WTC11 (cell line): Measurements from ENCODE around the gene CCDC85A.

Source experiments
- ATF1 ChIP-seq: sonication (generic); formaldehyde crosslinking; IDR thresholded peaks from 2 replicates; pipeline ENCODE4 v1.8.1; 2023; ENCODE audit warnings: mild to moderate bottlenecking, moderate library complexity, missing genetic modification reagents
- GABPB1 ChIP-seq: sonication (generic); formaldehyde crosslinking; IDR thresholded peaks from 2 replicates; pipeline ENCODE4 v1.8.1; 2023; ENCODE audit warnings: mild to moderate bottlenecking, missing genetic modification reagents
- HMGA2 ChIP-seq: fragments of 250-450 bp; sonication (Bioruptor Pico); IDR thresholded peaks from 2 replicates; pipeline ENCODE4 v1.4.0; 2021; ENCODE audit warnings: mild to moderate bottlenecking, moderate library complexity
- NFYB ChIP-seq: sonication (generic); formaldehyde crosslinking; conservative IDR thresholded peaks from 2 replicates; pipeline ENCODE4 v1.8.0; 2022; ENCODE audit warnings: low read depth, missing genetic modification reagents
- NR3C1 ChIP-seq: sonication (generic); formaldehyde crosslinking; conservative IDR thresholded peaks from 2 replicates; pipeline ENCODE4 v1.8.1; 2023; ENCODE audit warnings: low read depth, mild to moderate bottlenecking, missing genetic modification reagents
- TEAD4 ChIP-seq: sonication (generic); formaldehyde crosslinking; IDR thresholded peaks from 2 replicates; pipeline ENCODE4 v1.8.0; 2022; ENCODE audit warnings: mild to moderate bottlenecking, missing genetic modification reagents
- USF2 ChIP-seq: sonication (generic); formaldehyde crosslinking; IDR thresholded peaks from 2 replicates; pipeline ENCODE4 v1.8.1; 2023; ENCODE audit warnings: mild to moderate bottlenecking, missing genetic modification reagents, moderate library complexity
- ZNF138 ChIP-seq: sonication (generic); formaldehyde crosslinking; conservative IDR thresholded peaks from 2 replicates; pipeline ENCODE4 v1.8.1; 2022; ENCODE audit warnings: mild to moderate bottlenecking, moderate library complexity, missing genetic modification reagents
- TF ChIP-seq, protein P1 (sequence below): sonication (generic); formaldehyde crosslinking; conservative IDR thresholded peaks from 2 replicates; pipeline ENCODE4 v1.8.1; 2023; ENCODE audit warnings: mild to moderate bottlenecking, low read depth, missing genetic modification reagents, moderate library complexity
- TF ChIP-seq, protein P2 (sequence below): sonication (generic); formaldehyde crosslinking; IDR thresholded peaks from 2 replicates; pipeline ENCODE4 v1.8.1; 2023; ENCODE audit warnings: mild to moderate bottlenecking, missing genetic modification reagents
- TF ChIP-seq, protein P3 (sequence below): fragments of 200-600 bp; IDR thresholded peaks from 2 replicates; pipeline ENCODE4 v1.8.0; 2022; ENCODE audit warnings: antibody characterized with exemption

DNA sequence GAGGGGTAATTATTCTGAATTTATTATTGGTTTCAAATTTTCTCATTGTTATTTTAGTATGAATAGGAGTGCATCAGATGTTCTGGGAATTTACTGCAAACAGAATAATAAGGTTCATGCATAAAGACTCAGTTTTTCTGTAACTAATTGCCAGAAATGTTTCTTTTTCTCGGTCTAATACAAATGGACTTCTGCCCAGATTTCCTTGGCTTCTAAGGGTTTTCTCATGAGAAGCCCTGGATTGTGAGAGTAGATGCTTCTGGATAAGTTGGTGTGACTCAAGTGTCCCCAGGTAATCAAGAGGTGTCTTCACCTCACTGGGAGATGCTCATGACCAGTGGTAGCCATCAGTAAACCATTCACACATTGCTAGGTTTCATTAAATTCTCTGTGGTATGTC, 78.5 kb downstream of the CCDC85A start:
- TF ChIP-seq, protein P1, sequence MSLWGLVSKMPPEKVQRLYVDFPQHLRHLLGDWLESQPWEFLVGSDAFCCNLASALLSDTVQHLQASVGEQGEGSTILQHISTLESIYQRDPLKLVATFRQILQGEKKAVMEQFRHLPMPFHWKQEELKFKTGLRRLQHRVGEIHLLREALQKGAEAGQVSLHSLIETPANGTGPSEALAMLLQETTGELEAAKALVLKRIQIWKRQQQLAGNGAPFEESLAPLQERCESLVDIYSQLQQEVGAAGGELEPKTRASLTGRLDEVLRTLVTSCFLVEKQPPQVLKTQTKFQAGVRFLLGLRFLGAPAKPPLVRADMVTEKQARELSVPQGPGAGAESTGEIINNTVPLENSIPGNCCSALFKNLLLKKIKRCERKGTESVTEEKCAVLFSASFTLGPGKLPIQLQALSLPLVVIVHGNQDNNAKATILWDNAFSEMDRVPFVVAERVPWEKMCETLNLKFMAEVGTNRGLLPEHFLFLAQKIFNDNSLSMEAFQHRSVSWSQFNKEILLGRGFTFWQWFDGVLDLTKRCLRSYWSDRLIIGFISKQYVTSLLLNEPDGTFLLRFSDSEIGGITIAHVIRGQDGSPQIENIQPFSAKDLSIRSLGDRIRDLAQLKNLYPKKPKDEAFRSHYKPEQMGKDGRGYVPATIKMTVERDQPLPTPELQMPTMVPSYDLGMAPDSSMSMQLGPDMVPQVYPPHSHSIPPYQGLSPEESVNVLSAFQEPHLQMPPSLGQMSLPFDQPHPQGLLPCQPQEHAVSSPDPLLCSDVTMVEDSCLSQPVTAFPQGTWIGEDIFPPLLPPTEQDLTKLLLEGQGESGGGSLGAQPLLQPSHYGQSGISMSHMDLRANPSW (CRISPR knock-in tag) = no peak
- TF ChIP-seq, protein P2, sequence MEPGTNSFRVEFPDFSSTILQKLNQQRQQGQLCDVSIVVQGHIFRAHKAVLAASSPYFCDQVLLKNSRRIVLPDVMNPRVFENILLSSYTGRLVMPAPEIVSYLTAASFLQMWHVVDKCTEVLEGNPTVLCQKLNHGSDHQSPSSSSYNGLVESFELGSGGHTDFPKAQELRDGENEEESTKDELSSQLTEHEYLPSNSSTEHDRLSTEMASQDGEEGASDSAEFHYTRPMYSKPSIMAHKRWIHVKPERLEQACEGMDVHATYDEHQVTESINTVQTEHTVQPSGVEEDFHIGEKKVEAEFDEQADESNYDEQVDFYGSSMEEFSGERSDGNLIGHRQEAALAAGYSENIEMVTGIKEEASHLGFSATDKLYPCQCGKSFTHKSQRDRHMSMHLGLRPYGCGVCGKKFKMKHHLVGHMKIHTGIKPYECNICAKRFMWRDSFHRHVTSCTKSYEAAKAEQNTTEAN = no peak
- TF ChIP-seq ZNF138 (CRISPR knock-in tag) (no peak), NR3C1 (CRISPR knock-in tag) (no peak), HMGA2 (CRISPR knock-in tag) (no peak), GABPB1 (CRISPR knock-in tag) (no peak), ATF1 (CRISPR knock-in tag) (no peak), USF2 (no peak), TEAD4 (CRISPR knock-in tag) (no peak), NFYB (no peak)
- TF ChIP-seq, protein P3, sequence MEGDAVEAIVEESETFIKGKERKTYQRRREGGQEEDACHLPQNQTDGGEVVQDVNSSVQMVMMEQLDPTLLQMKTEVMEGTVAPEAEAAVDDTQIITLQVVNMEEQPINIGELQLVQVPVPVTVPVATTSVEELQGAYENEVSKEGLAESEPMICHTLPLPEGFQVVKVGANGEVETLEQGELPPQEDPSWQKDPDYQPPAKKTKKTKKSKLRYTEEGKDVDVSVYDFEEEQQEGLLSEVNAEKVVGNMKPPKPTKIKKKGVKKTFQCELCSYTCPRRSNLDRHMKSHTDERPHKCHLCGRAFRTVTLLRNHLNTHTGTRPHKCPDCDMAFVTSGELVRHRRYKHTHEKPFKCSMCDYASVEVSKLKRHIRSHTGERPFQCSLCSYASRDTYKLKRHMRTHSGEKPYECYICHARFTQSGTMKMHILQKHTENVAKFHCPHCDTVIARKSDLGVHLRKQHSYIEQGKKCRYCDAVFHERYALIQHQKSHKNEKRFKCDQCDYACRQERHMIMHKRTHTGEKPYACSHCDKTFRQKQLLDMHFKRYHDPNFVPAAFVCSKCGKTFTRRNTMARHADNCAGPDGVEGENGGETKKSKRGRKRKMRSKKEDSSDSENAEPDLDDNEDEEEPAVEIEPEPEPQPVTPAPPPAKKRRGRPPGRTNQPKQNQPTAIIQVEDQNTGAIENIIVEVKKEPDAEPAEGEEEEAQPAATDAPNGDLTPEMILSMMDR = no peak
